ENCODE results near the gene PRM3. TPM values are rescaled to one million over a fixed set of nuclear protein-coding genes. Genes with fewer than 3 reads are reported as not detected.

Gene PRM3
- polyA plus RNA-seq, 2 of the 4 experiments (the other 2 are of a cell fraction) = not detected

DNA sequence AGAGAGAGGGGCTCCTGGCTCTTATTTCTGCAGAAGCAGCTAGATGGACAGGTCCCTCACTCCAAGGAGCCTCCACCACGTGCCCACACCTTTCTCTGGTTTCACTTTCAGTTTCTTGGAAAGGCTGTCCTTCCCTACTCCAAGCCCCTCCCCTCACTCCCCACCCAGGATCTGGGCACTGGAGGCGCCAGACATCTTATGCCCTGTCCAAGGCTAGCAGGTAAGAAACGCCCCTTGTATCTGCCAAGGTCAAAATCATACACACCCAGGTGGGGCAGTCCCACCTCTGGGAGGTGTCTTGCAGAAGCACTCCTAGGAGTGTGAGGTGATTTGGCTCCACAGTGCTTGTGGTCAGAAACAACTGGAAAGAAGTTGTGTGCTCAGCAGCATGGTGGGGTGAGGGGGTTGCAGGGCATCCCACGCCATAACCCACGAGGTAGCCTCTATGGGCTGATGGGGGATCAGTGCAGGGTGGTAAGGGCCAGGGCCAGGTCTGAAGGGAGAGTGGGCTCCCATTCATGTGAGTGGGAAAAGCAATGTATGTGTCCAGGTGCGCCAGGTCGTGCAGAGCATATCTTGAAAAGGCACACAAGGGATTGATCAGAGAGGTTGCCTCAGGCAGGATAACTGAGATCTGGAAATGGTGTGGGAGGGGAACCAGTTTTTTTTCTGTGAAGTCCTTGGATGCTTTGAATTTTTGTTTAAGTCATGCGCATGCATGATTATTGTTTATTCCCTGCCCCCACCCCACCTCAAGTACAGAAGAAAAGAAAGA is 39.5 kb upstream of the PRM3 start:
- WGBS (ENCODE audit: missing lambda C conversion rate) = 67% methylated on average over 8 of the region's 8 CpGs
- POLR2A ChIA-PET = interaction anchor here (2.4 kb wide), 1 partner anchor 57 kb away, joined by 8 read pairs; the partner anchor contains the start of gene SOCS1
- ATAC-seq = peak in 1 of 2 experiments; percentile 67; a peak in 3 of 6 replicates
- CTCF ChIA-PET = no interaction called here
- Histone ChIP-seq H3K4me3 (no peak overlapping the region), H3K4me1 (peaks cover 22% of the 10 kb centered on the region), H3K27ac (peak overlapping the region; percentile 52 to 78), H3K4me2 (peak overlapping the region; percentile 69), H3K9me3 (no peaks in the 10 kb centered on the region)
- DNase-seq (ENCODE audit: low read depth in 1 of 2, low spot score in 1 of 2) = peak; percentile 31 to 45
- TF ChIP-seq CBX8 (IDR thresholded peaks at IDR 0.05) = no peak
- TF ChIP-seq, protein P1, sequence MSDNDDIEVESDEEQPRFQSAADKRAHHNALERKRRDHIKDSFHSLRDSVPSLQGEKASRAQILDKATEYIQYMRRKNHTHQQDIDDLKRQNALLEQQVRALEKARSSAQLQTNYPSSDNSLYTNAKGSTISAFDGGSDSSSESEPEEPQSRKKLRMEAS (IDR thresholded peaks at IDR 0.05) = peak; percentile 64
- FAIRE-seq = no peak

DNA sequence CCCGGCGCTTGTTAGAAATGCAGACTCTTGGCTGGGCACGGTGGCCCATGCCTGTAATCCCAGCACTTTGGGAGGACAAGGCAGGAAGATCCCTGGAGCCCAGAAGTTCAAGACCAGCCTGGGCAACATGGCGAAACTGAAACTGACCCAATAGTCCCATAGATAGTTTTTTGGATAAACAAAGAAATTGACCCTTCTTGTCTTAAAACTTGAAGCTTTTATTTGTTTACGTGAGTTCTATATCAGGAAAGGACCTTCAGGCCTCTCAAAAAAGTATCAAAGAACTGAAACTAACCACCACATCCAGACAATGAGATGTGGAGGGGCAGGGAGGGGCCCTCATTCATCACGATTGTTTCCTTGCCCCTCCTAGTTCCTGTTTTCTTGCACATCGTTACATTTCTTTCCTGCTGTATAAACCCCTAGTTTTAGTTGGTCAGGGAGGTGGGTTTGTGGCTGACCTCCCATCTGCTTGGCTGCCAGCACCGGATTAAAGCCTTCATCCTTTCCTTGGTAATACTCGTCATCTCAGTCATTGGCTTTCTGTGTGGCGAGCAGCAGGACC is 37.6 kb upstream of the PRM3 start:
- FAIRE-seq = no peak
- Histone ChIP-seq H3K9me3 (no peaks in the 10 kb centered on the region), H3K27ac (0 out of 6 replicates have a peak overlapping the region, but pooled peaks of 1 of the 2 experiments have one; percentile 28), H3K4me1 (peaks cover 22% of the 10 kb centered on the region), H3K4me3 (no peak overlapping the region), H3K4me2 (no peak overlapping the region)
- ChIA-PET POLR2A (no interaction called here), CTCF (interaction anchor here (0.6 to 1.0 kb wide), 3 partner anchors 17 to 348 kb away, joined by 3 read pairs; no protein-coding TSS in a partner anchor)
- WGBS (ENCODE audit: missing lambda C conversion rate) = 87% methylated on average over 10 of the region's 10 CpGs
- no peak for DNase-seq (ENCODE audit: low read depth in 1 of 2, low spot score in 1 of 2)
- no peak for TF ChIP-seq RAD21 (conservative IDR thresholded peaks at IDR 0.05 in 1 of 2, IDR thresholded peaks at IDR 0.05 in 1 of 2)
- TF ChIP-seq EHF (CRISPR knock-in tag; IDR thresholded peaks at IDR 0.05) = no peak
- TF ChIP-seq, protein P2, sequence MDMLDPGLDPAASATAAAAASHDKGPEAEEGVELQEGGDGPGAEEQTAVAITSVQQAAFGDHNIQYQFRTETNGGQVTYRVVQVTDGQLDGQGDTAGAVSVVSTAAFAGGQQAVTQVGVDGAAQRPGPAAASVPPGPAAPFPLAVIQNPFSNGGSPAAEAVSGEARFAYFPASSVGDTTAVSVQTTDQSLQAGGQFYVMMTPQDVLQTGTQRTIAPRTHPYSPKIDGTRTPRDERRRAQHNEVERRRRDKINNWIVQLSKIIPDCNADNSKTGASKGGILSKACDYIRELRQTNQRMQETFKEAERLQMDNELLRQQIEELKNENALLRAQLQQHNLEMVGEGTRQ (IDR thresholded peaks at IDR 0.05) = no peak
- TF ChIP-seq POLR2AphosphoS2 (conservative IDR thresholded peaks at IDR 0.05; ENCODE audit: low read length) = no peak
- no peak for TF ChIP-seq EP300 (IDR thresholded peaks at IDR 0.05)
- no peak for TF ChIP-seq FOSL2 (IDR thresholded peaks at IDR 0.05)
- no peak for TF ChIP-seq FOSL2 (CRISPR knock-in tag; IDR thresholded peaks at IDR 0.05)
- TF ChIP-seq MYC (IDR thresholded peaks at IDR 0.05; ENCODE audit: borderline replicate concordance, low read length) = no peak
- TF ChIP-seq ZSCAN20 (CRISPR knock-in tag; IDR thresholded peaks at IDR 0.05) = no peak
- TF ChIP-seq ZFP36 (IDR thresholded peaks at IDR 0.05; ENCODE audit: borderline replicate concordance, partially characterized antibody) = no peak
- TF ChIP-seq HOXA7 (CRISPR knock-in tag; IDR thresholded peaks at IDR 0.05) = no peak
- no peak for ATAC-seq

DNA sequence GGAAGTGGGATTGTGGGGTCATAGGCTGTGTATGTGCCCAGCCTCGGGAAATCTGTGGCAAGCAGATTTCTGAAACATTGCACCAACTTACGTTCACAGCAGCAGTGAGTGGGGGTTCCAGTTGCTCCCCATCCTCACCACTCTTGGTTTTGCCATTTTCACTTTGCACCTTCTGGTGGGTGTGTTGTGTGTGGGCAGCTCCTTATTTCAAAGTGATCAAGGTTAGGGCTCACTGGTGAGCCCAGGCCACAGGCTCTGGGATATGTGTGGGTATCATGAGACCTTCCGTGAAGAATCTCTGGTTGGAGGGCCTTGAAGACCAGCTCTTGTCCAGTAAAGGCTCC is 37.2 kb upstream of the PRM3 start:
- DNase-seq (ENCODE audit: low read depth in 1 of 2, low spot score in 1 of 2) (no peak), ATAC-seq (no peak), FAIRE-seq (no peak)
- no peak overlapping the region; a peak in 1 of 6 replicates for H3K27ac ChIP-seq
- no peak overlapping the region for H3K4me2 ChIP-seq
- H3K4me3 ChIP-seq = no peak overlapping the region
- WGBS (ENCODE audit: missing lambda C conversion rate) = 83% methylated on average over 3 of the region's 3 CpGs
- peaks cover 18% of the 10 kb centered on the region for H3K4me1 ChIP-seq
- CTCF ChIA-PET = interaction anchor here (0.9 kb wide), 1 partner anchor 18 kb away, joined by 3 read pairs; no protein-coding TSS in a partner anchor
- TF ChIP-seq FOXS1 (CRISPR knock-in tag; IDR thresholded peaks at IDR 0.05) = no peak
- TF ChIP-seq RCOR1 (IDR thresholded peaks at IDR 0.05; ENCODE audit: low read depth, low read length) = no peak
- POLR2A ChIA-PET = no interaction called here
- H3K9me3 ChIP-seq = no peaks in the 10 kb centered on the region

DNA sequence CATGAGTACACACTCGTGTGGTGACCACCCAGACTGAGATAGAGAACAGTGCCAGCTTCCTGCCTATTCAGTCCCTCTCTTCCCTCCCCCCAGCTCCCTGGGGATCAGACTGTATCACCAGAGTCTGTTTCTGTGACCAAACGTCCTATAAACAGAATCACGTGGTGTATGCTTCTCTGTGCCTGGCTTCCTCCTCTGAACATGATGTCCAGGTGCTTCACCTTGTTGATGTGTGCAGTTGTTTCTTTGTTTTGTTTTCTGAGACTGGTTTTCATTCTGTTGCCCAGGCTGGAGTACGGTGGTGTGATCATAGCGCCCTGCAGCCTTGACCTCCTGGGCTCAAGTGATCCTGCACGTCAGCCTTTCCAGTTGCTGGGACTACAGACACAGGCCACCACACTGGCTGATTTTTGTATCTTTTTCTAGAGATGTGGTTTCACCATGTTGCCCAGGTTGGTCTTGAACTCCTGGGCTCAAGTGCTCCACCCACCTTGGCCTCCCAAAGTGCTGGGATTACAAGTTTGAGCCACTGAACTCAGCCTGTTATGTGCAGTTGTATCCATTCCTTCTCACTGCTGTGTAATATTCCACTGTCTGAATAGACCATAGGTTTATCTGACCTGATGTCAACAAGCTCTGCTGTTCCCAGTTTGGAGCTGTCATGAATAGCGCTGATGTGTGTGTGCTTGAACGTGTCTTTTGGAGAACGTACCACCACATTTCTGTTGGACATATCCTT is 36.6 kb upstream of the PRM3 start:
- H3K4me2 ChIP-seq = no peak overlapping the region
- H3K4me3 ChIP-seq = no peak overlapping the region
- peaks cover 17% of the 10 kb centered on the region for H3K4me1 ChIP-seq
- H3K9me3 ChIP-seq = no peaks in the 10 kb centered on the region
- no peak overlapping the region; a peak in 1 of 6 replicates for H3K27ac ChIP-seq
- TF ChIP-seq JUNB (IDR thresholded peaks at IDR 0.05) (no peak), CHD2 (IDR thresholded peaks at IDR 0.05; ENCODE audit: low read length, partially characterized antibody) (no peak), MAFK (IDR thresholded peaks at IDR 0.05; ENCODE audit: partially characterized antibody) (no peak), GATA3 (IDR thresholded peaks at IDR 0.05; ENCODE audit: borderline replicate concordance) (no peak)
- CTCF ChIA-PET = interaction anchor here (1.0 kb wide), 1 partner anchor 47 kb away, joined by 3 read pairs; no protein-coding TSS in a partner anchor
- POLR2A ChIA-PET = no interaction called here
- 67% methylated on average over 9 of the region's 9 CpGs for WGBS (ENCODE audit: missing lambda C conversion rate)
- no peak for DNase-seq (ENCODE audit: low read depth in 1 of 2, low spot score in 1 of 2)
- ATAC-seq = no peak
- no peak for FAIRE-seq

All from A549 (cell line).